Measurements from ENCODE around the gene TTLL12.

TTLL12 gene

DNA sequence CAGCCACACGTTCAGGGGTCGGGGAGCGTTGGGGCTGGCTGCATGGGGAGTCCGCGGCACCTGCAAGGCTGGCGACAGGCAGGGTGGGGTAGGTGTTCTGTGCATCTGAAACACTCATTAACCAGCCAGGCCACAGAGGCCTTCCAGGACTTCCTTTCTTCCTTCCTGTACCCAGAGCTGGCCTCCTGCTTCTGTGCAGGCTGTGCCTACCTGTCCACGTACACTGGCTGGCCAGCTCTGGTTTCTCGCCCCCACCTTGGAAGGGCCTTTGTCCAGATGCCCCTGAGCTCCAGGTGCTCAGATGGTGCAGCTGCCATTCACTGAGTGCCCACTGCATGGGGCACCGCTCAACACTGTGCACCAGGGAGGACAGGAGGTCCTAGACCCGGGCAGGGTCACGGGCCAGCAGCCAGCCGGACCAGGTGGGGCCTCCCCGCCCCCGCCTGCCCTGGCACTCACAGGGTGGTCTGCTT lies 15.9 kb downstream of the TTLL12 start:
- DNase-seq, result no peak

DNA sequence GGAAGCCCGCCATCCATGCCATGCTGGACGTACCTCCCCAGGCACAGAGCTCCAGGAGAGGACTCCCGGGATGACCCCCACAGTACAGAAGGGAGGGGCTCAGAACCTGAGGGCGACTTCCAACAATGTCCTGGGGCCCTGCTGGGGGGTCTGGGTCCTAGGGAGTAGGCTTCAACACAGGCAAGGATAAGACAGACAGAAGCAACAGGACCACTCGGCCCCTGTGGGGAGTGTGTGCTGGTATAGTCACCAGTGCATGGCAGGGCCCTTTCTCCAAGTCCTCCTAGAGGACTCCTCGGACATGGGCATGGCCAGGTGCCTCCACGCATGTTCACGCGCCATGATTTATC lies 16.8 kb downstream of the TTLL12 start:
- DNase-seq, result no peak

GRCh38 chr22:43169310-43170130 lies 17.4 kb downstream of the TTLL12 start:
- no peak for DNase-seq

- no peak for DNase-seq
Observed at GRCh38 chr22:43168471-43169309, 18.2 kb downstream of the TTLL12 start.

DNA sequence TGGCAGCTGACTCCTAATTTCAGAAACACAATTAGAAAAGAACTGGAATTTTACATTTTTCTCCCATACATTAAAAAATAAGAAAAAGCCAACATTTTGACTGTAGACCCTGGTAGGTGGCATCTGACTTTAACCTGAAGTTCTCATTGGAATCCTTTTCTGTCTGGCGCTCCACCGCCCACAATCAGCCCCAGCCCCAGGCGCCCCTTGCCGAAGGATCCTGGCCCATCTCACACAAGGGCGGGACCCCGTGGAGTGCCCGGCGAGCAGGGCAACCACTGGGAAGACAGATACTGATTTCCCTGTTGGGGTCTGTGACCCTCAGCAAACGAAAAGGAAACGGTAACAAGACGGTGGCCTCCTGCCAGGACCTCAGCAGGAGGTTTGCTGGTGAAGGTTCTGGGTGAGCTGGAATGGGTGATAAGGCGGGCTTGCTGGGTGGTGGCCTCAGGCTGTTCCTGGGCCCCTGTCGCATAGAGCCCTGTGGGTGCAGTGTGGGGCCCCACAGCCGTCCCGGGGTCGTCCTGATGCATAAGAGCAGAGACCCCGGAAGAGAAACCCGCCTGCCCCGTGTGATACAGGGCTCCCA lies 19.8 kb downstream of the TTLL12 start:
- DNase-seq, result no peak

- no peak for DNase-seq
Observed at GRCh38 chr22:43166132-43166930, 20.6 kb downstream of the TTLL12 start.

DNA sequence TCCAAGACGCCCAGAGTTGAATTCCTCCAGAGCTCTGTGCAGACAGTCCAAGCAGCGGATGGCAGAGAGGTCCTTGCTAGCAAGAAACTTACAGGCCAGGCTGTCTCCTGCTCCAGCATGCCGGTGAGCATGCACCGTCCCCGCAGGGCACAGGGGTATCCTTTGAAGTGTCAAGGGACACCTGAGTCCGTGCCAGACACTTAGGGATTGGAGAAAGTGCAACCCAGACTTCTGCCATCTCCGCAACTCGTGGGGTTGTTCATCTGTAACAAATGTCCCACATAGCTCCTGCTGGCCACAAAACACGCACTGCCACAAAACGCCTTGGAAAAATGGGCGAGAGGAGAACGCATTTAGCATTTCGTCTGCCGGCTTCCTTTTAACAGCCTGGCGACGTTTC lies 22.3 kb downstream of the TTLL12 start:
- DNase-seq, result no peak

GRCh38 chr22:43163241-43163795 lies 23.6 kb downstream of the TTLL12 start:
- no peak for DNase-seq

GRCh38 chr22:43162412-43163150 lies 24.4 kb downstream of the TTLL12 start:
- no peak for DNase-seq

DNA sequence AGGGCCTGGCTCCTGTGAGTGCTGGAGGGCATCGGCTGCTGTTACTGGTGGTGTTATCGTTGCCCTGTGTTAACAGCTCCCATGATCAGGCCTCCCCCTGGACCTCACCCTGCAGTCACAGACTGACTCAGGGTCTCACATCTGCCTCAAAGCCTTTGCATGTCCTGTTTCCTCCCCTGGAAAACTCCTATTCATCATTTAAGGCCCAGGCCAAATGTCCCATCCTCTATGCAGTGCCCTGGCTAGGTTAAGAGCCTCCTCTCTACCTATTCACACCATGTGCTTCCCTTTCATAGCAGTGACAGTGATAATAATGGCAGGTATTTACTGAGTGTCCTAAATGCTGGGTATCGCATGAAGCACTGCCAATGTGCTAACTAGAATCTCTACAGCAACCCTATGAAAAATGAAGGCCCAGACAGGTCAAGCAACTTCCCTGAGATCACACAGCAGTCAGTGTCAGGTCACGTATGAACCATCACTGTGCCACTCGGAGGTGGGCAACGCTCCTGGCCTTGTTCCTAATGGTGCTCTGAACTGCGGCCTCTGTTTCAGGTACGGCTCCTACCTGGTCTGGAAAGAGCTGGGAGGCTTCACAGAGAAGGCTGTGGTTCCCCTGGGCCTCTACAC lies 26.3 kb downstream of the TTLL12 start:
- DNase-seq, result no peak

- DNase-seq, result no peak
Observed at GRCh38 chr22:43159484-43160178, 27.3 kb downstream of the TTLL12 start.

- DNase-seq, result no peak
Observed at GRCh38 chr22:43158778-43159483, 28.0 kb downstream of the TTLL12 start.

DNA sequence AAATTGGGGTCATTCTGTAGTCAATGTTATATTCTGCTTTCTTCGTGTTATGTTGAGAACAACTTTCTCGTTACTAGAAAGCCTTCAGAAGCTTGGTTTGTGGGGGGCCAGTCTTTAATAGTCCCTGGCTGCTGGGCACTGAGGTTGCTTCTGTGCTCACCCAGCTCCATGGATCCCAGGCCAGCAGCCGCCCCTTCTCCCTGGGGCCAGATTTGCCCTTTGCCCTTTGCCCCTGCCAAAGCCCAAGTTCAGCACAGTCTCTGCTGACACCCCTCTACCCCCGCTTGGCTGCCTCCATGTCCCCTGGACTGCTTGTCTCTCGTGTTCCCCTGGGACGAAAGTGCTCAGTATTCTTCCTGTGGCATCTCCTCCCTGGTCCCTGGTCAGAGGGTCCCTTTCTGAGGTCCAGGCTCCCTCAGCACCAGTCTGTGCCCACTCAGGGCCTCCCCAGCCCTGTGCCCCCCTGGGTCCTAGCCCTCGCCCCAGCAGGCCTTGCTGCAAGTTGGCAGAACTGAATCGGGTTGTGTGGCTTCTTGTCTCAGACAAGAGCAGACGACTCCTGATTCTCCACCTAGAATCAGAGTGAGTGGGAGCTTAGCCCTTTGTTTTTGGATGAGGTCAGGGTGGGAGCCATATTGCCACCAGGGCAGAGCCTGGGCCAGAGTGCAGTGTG lies 28.9 kb downstream of the TTLL12 start:
- DNase-seq, result no peak

DNA sequence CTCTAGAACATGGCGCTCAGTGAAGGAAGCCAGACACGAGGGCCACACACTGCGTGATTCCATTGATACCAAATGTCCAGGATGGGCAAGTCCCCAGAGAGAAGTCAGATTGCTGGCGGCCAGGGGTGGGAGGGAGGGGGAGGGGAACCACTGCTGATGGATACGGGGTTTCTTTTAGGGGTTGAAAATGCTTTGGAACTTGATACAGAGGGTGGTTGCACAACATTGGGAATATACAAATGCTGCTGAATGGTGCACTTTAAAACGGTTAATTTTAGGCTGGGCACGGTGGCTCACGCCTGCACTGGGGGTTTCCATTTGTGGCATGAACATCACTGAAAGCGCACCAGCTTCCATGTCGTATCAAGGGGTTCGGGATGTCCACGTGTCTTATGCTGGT lies 30.5 kb downstream of the TTLL12 start:
- no peak for DNase-seq

GRCh38 chr22:43155789-43156188 lies 31.1 kb downstream of the TTLL12 start:
- DNase-seq, result no peak

GRCh38 chr22:43154887-43155536 lies 31.9 kb downstream of the TTLL12 start:
- no peak for DNase-seq

DNA sequence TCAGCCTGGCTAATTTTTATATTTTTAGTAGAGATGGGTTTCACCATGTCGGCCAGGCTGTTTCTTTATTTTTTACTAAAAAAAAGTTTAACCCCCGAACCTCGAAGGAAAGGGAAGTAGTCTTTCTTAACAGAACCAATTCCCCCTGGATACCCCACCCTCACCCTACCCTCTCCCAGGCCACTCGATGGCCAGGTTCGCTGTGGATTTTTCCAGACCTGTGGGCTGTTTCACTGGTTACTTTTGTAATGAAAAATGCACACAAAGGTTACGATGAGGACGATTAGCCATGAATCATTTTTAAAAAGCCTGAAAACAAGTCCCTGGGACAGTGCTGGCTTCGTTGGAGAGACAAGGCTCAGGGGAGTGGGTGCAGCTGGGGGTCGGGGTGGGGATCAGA lies 33.0 kb downstream of the TTLL12 start:
- no peak for DNase-seq

GRCh38 chr22:43152357-43153071 lies 34.4 kb downstream of the TTLL12 start:
- peak; percentile 8 for DNase-seq
